Activated naive CD8-positive, alpha-beta T cell treated with anti-CD3 and anti-CD28 coated beads for 36 hours (primary cell): ENCODE data around the gene ACSL1. TPM values are rescaled to one million over a fixed set of nuclear protein-coding genes. Genes with fewer than 3 reads are reported as not detected.
"Not testable (repeated sequence)": the region's sequence is repeated elsewhere in the genome, so short reads cannot be mapped to it uniquely, and the experiment has no call there.

ENCODE experiments used
- DNase-seq: peaks from one replicate; pipeline ENCODE4 v3.0.0; 2021
- H3K27ac Mint-ChIP-seq: one replicate; pipeline ENCODE4 v1.8.0; 2022; ENCODE audit warnings: mild to moderate bottlenecking, moderate library complexity, mixed read lengths
- H3K27me3 Mint-ChIP-seq: one replicate; pipeline ENCODE4 v1.8.0; 2022; ENCODE audit warnings: mild to moderate bottlenecking, mixed read lengths
- H3K36me3 Mint-ChIP-seq: one replicate; pipeline ENCODE4 v1.8.0; 2021; ENCODE audit warnings: mild to moderate bottlenecking, mixed read lengths
- H3K4me1 Mint-ChIP-seq: one replicate; pipeline ENCODE4 v1.8.0; 2021; ENCODE audit warnings: mixed read lengths
- H3K4me3 Mint-ChIP-seq: one replicate; pipeline ENCODE4 v1.8.0; 2022; ENCODE audit warnings: mild to moderate bottlenecking, moderate library complexity, mixed read lengths
- H3K9me3 Mint-ChIP-seq: one replicate; pipeline ENCODE4 v1.8.0; 2022; ENCODE audit warnings: mixed read lengths
- total RNA-seq, 2 experiments: library from RNA; stranded (reverse); gene quantifications; one replicate each; pipeline ENCODE4 v1.2.3, GENCODE V29; 2021

The ACSL1 gene
- total RNA-seq, 2 experiments from 2014 or later: 15.0 to 15.9 TPM

DNA sequence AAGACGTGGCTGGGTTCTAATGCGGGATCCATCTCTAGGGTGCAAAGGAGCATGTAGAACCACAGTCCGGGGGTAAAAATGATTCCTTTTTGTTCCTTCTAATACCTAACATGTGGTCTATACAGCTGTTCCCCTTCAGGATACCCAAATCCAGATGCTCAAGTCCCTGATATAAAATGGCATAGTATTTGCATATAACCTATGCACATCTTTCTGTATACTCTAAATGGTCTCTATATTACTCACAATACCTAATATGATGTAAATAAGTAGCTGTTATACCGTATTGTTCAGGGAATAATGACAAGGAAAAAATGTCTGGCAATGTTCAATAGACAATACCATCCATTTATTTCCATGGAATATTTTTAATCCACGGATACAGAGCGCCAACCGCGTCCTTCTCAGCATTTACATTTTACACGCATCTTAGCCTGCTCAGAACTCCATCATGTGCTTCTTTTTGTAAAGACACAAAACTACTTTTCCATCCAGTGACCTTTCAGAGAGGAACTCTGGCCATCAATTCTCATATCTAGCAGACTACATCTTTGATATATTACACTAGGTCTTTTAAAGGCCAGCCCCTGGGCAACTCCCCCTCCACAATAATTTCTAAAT, 31.9 kb downstream of the ACSL1 start:
- no peak for DNase-seq
- Mint-ChIP-seq H3K9me3 (no peaks in the 10 kb centered on the region), H3K4me1 (peaks cover 25% of the 10 kb centered on the region), H3K27ac (no peak overlapping the region), H3K27me3 (peaks cover 3% of the 10 kb centered on the region), H3K36me3 (peaks cover 9% of the 10 kb centered on the region), H3K4me3 (no peak overlapping the region)

GRCh38 chr4:184792950-184793555, 32.7 kb downstream of the ACSL1 start:
- Mint-ChIP-seq H3K4me1 (peaks cover 25% of the 10 kb centered on the region), H3K27me3 (peaks cover 3% of the 10 kb centered on the region), H3K9me3 (no peaks in the 10 kb centered on the region), H3K36me3 (peaks cover 9% of the 10 kb centered on the region), H3K4me3 (peak overlapping the region; percentile 22), H3K27ac (no peak overlapping the region)
- DNase-seq: peak; percentile 46

DNA sequence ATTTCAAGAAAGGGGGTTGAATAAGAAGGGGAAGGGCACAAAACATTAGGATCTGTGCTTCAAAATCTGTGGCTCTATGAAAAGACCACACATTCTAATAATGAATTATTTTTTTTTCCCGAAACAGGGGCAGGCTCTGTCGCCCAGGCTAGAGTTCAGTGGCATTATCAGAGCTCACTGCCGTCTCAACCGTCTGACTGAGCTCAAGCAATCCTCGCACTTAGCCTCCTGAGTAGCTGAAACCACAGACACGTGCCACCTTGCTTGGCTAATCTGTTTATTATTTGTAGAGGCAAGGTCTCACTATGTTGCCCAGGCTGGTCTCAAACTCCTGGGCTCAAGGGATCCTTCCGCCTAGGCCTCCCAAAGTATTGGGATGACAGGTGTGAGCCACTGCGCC, 33.4 kb downstream of the ACSL1 start:
- H3K27ac Mint-ChIP-seq: no peak overlapping the region

GRCh38 chr4:184790826-184791225, 34.9 kb downstream of the ACSL1 start:
- Mint-ChIP-seq H3K27me3 (peaks cover 3% of the 10 kb centered on the region), H3K4me1 (peaks cover 25% of the 10 kb centered on the region), H3K9me3 (no peaks in the 10 kb centered on the region), H3K4me3 (no peak overlapping the region), H3K27ac (no peak overlapping the region), H3K36me3 (peaks cover 10% of the 10 kb centered on the region)
- DNase-seq: no peak

More for the DNA sequence above, 33.4 kb downstream of the ACSL1 start:
- peaks cover 25% of the 10 kb centered on the region for H3K4me1 Mint-ChIP-seq
- no peaks in the 10 kb centered on the region for H3K9me3 Mint-ChIP-seq
- DNase-seq: no peak
- peaks cover 3% of the 10 kb centered on the region for H3K27me3 Mint-ChIP-seq
- peaks cover 11% of the 10 kb centered on the region for H3K36me3 Mint-ChIP-seq
- H3K4me3 Mint-ChIP-seq: no peak overlapping the region

GRCh38 chr4:184787766-184788503, 37.8 kb downstream of the ACSL1 start:
- Mint-ChIP-seq H3K27ac (no peak overlapping the region), H3K4me3 (no peak overlapping the region), H3K27me3 (no peaks in the 10 kb centered on the region), H3K4me1 (peaks cover 17% of the 10 kb centered on the region), H3K36me3 (peaks cover 20% of the 10 kb centered on the region), H3K9me3 (no peaks in the 10 kb centered on the region)
- DNase-seq: no peak

DNA sequence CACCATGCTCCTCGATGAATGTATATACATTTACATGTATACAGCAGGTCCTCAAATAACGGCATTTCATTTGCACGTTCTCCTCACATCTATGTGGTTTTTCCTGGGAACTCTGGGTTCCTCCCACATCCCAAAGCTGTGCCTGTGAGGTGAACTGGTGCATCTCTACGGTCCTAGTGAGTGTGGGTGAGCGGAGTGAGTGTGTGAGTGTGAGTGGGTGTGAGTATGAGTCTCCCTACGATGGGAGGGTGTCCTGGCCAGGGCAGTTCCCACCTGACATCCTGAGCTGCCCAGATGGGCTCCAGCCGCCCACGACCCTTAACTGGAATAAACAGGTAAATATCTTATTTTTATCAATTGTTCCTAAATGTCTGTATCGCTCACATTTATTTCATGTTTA, 40.0 kb downstream of the ACSL1 start:
- Mint-ChIP-seq H3K9me3 (no peaks in the 10 kb centered on the region), H3K27ac (no peak overlapping the region), H3K4me1 (peaks cover 12% of the 10 kb centered on the region), H3K27me3 (no peaks in the 10 kb centered on the region), H3K4me3 (no peak overlapping the region), H3K36me3 (peaks cover 21% of the 10 kb centered on the region)
- no peak for DNase-seq

DNA sequence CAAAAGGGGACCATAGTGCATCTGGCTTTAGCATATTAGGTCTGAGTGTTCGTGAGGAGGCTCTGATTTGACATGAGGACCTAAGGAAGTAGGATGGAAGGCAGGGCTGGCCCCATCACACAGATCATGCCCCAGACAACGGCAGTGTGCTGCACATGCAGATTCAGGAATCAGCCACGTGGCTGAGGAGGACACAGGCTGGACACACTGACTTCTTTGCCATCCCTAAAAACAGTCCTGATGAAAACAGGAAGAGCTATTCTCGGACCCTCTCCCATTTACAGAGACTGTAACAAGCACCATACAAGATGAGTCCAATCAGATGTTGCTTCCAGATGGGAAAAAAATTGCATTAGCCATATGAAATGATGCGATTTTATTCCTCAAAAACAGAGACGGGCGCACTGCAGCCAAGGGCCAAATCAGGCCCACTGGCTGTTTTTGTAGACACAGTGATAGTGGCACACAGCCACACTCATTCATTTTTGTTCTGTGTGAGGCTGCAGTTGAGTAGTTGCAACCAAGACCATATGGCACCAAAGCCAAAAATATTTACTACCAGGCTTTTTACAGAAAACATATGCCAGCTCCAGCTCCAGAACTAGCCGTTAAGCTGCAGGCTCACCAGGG, 41.0 kb downstream of the ACSL1 start:
- no peaks in the 10 kb centered on the region for H3K9me3 Mint-ChIP-seq
- H3K36me3 Mint-ChIP-seq: peaks cover 21% of the 10 kb centered on the region
- H3K27me3 Mint-ChIP-seq: no peaks in the 10 kb centered on the region
- H3K27ac Mint-ChIP-seq: no peak overlapping the region
- no peak for DNase-seq
- peaks cover 12% of the 10 kb centered on the region for H3K4me1 Mint-ChIP-seq
- no peak overlapping the region for H3K4me3 Mint-ChIP-seq

DNA sequence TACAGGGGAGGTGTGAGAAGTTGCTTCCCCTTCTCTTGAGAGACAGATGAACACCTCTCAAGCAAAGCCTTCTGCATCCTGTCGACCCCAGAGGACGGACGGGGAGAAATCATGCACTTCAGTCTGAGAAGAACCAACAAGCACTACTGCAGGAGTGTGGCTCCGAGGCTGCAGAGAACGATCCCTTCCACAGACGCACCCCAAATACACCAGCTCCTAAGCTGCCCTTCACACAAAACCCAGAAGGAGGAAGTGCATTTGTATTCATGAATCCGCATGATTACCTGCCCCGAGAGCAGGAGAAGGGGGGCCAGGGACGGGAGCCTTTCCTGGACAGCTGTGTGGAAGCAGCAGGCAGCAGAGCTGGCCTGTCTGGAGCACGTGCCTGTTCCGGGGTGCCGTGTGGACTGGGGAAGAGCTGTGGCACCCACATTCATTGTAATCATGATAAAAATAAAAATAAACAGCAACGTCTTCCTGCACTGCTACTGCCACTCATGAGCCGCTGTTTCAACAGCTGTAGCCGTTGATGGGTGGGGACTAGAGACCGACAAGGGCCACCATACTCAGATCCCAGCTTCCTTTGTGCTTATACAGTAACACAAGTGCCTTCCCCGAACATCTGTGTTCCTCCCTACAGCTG, 42.9 kb downstream of the ACSL1 start:
- DNase-seq: no peak
- Mint-ChIP-seq H3K27ac (peak overlapping the region; percentile 2), H3K4me1 (peaks cover 12% of the 10 kb centered on the region), H3K4me3 (no peak overlapping the region), H3K36me3 (peaks cover 25% of the 10 kb centered on the region), H3K27me3 (no peaks in the 10 kb centered on the region), H3K9me3 (peaks cover 3% of the 10 kb centered on the region)

DNA sequence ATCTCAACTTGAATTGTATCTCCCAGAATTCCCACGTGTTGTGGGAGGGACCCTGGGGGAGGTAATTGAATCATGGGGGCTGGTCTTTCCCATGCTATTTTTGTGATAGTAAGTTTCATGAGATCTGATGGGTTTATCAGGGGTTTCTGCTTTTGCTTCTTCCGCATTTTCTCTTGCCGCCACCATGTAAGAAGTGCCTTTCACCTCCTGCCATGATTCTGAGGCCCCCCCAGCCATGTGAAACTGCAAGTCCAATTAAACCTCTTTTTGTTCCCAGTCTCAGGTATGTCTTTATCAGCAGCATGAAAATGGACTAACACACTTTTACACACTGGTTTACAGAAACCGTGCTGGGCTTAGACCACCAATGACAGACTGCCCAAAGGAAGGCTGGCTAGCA, 46.6 kb downstream of the ACSL1 start:
- not testable (repeated sequence) for H3K27ac Mint-ChIP-seq, H3K27me3 Mint-ChIP-seq, H3K9me3 Mint-ChIP-seq, DNase-seq, H3K4me3 Mint-ChIP-seq
- peaks cover 11% of the 10 kb centered on the region for H3K36me3 Mint-ChIP-seq
- H3K4me1 Mint-ChIP-seq: peaks cover 12% of the 10 kb centered on the region

- peaks cover 12% of the 10 kb centered on the region for H3K36me3 Mint-ChIP-seq
- H3K4me3 Mint-ChIP-seq: no peak overlapping the region
- no peak for DNase-seq
- H3K27me3 Mint-ChIP-seq: no peaks in the 10 kb centered on the region
- H3K4me1 Mint-ChIP-seq: peaks cover 11% of the 10 kb centered on the region
- H3K27ac Mint-ChIP-seq: no peak overlapping the region
- H3K9me3 Mint-ChIP-seq: peaks cover 3% of the 10 kb centered on the region
Observed at GRCh38 chr4:184778325-184778724, 47.4 kb downstream of the ACSL1 start.

GRCh38 chr4:184776821-184777220, 48.9 kb downstream of the ACSL1 start:
- H3K4me1 Mint-ChIP-seq: no peaks in the 10 kb centered on the region
- peaks cover 3% of the 10 kb centered on the region for H3K9me3 Mint-ChIP-seq
- H3K4me3 Mint-ChIP-seq: no peak overlapping the region
- no peak overlapping the region for H3K27ac Mint-ChIP-seq
- no peaks in the 10 kb centered on the region for H3K27me3 Mint-ChIP-seq
- no peak for DNase-seq
- peaks cover 7% of the 10 kb centered on the region for H3K36me3 Mint-ChIP-seq

DNA sequence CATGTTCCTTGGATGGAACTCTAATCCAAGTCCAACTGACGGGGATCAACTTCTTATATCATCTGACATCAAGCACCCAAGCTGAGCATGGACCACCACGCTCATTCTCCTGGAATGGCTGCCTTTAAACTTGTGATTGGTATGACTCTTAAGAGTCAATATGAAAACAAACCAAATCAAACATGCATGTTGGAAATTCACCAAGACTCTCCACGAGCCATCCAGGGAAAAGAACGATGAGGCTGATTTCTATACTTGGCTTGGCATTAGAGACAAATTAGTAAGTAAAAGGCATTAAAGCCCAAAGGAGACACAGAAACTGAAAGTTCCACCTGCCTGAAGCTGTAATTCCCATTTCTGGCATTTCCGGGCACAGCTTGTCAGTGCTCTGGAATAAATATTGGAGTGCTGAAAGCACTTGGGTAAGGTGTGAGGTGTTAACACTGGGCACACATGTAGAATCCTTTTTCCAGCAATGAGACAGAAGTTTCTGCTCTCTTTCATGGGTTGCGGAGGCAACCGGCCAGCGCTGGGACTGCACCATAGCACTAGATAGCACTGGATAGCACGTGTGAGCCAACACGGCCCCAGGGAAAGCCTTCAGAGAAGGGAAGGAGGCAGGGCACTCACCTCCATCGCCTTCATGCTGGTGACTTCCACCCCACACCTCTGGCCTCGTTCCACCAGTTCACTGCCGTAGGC, 49.8 kb downstream of the ACSL1 start:
- no peak for DNase-seq
- H3K9me3 Mint-ChIP-seq: peaks cover 3% of the 10 kb centered on the region
- no peaks in the 10 kb centered on the region for H3K27me3 Mint-ChIP-seq
- H3K4me1 Mint-ChIP-seq: no peaks in the 10 kb centered on the region
- H3K27ac Mint-ChIP-seq: no peak overlapping the region
- peaks cover 7% of the 10 kb centered on the region for H3K36me3 Mint-ChIP-seq
- H3K4me3 Mint-ChIP-seq: no peak overlapping the region

DNA sequence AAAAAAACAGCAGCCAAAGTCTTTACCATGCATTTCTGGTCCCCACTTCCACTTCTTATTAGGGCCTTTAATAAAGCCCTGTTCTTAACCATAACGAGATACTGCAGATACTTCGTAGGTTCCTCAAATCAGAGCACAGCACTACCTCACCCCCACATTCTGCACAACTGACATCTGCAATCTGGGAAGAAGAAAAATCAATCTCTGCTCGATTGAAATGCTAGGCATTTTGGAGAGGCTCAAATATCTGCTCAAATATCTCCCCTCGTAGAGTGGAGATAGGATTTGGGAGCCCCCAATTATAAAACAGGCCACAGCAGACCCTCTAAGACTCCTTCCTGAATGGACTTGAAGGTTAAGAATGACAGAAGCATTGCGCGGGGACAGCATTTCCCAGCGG, 51.6 kb downstream of the ACSL1 start:
- H3K27ac Mint-ChIP-seq: no peak overlapping the region

GRCh38 chr4:184771416-184771815, 54.4 kb downstream of the ACSL1 start:
- Mint-ChIP-seq H3K27me3 (no peaks in the 10 kb centered on the region), H3K9me3 (no peaks in the 10 kb centered on the region), H3K27ac (no peak overlapping the region), H3K36me3 (peaks cover 13% of the 10 kb centered on the region), H3K4me1 (no peaks in the 10 kb centered on the region), H3K4me3 (no peak overlapping the region)
- DNase-seq: no peak

More for the DNA sequence above, 51.6 kb downstream of the ACSL1 start:
- H3K27me3 Mint-ChIP-seq: no peaks in the 10 kb centered on the region
- no peak overlapping the region for H3K4me3 Mint-ChIP-seq
- H3K4me1 Mint-ChIP-seq: no peaks in the 10 kb centered on the region
- H3K36me3 Mint-ChIP-seq: peaks cover 5% of the 10 kb centered on the region
- peaks cover under 1% of the 10 kb centered on the region for H3K9me3 Mint-ChIP-seq
- no peak for DNase-seq
